SK-N-SH (cell line): ENCODE measurements around the gene VWF. TPM values are rescaled to one million over a fixed set of nuclear protein-coding genes. Genes with fewer than 3 reads are reported as not detected.
"Not testable (repeated sequence)": the region's sequence is repeated elsewhere in the genome, so short reads cannot be mapped to it uniquely, and the experiment has no call there.

Experiments used
- CTCF ChIA-PET: fragments of 300-600, 350-600 bp; formaldehyde crosslinking; extraction: SDS; loops from one replicate; lab custom pipeline; 2021; lab: Yijun Ruan, JAX
- POLR2A ChIA-PET: fragments of 350-600 bp; sonication (Branson Sonifier 250); formaldehyde crosslinking; extraction: SDS; loops from one replicate; lab custom pipeline; 2020; ENCODE audit warnings: antibody characterized with exemption, inconsistent platforms; lab: Yijun Ruan, JAX
- DNase-seq: peaks from one replicate; pipeline ENCODE4 v3.0.0; 2012
- H2AFZ ChIP-seq: fragments of 200-600 bp; sonication (generic); 2 replicates; pipeline ENCODE4 v1.8.1; 2016; ENCODE audit warnings: antibody characterized with exemption, mild to moderate bottlenecking, low read depth
- H3F3A ChIP-seq: fragments of 200-600 bp; sonication (generic); replicated peaks from 2 replicates; pipeline ENCODE3; 2016; ENCODE audit warnings: antibody characterized with exemption, mild to moderate bottlenecking; ENCODE audit not compliant: insufficient read depth
- H3K27ac ChIP-seq, 2 experiments: fragments of 200-500 bp in 1 of 2; fragments of 200-600 bp in 1 of 2; sonication (Bioruptor generic) in 1 of 2; sonication (generic), shearing (Covaris generic) in 1 of 2; 2 replicates each; pipeline versions ENCODE4 v1.5.1 to v1.6.1; 2014 to 2016; ENCODE audit warnings: low read depth in 2 of 2, inconsistent platforms in 1 of 2, low read length in 1 of 2, mild to moderate bottlenecking in 1 of 2, mixed read lengths in 1 of 2
- H3K27me3 ChIP-seq: fragments of 200-600 bp; sonication (generic), shearing (Covaris generic); 2 replicates; pipeline ENCODE4 v1.6.1; 2016; ENCODE audit warnings: mixed run types; ENCODE audit not compliant: insufficient read depth
- H3K36me3 ChIP-seq, 2 experiments: fragments of 200-500 bp in 1 of 2; fragments of 200-600 bp in 1 of 2; sonication (Bioruptor generic) in 1 of 2; sonication (generic) in 1 of 2; replicated peaks in 1 of 2; 2 replicates each; pipeline versions ENCODE3 to v1.5.1; 2014 to 2016; ENCODE audit warnings: low read length in 1 of 2, mild to moderate bottlenecking in 1 of 2; ENCODE audit not compliant: insufficient read depth in 2 of 2, control insufficient read depth in 1 of 2
- H3K4me1 ChIP-seq, 2 experiments: fragments of 200-500 bp in 1 of 2; fragments of 200-600 bp in 1 of 2; sonication (Bioruptor generic) in 1 of 2; sonication (generic), shearing (Covaris generic) in 1 of 2; 2 replicates each; pipeline versions ENCODE4 v1.5.1 to v1.6.1; 2014 to 2016; ENCODE audit warnings: low read depth in 1 of 2, low read length in 1 of 2, mixed run types in 1 of 2; ENCODE audit not compliant: insufficient read depth in 2 of 2, control insufficient read depth in 1 of 2
- H3K4me2 ChIP-seq: fragments of 200-600 bp; sonication (generic), shearing (Covaris generic); 2 replicates; pipeline ENCODE4 v1.6.1; 2017; ENCODE audit warnings: mixed run types
- H3K4me3 ChIP-seq, 2 experiments: fragments of 200-500 bp in 1 of 2; fragments of 200-600 bp in 1 of 2; sonication (Bioruptor generic) in 1 of 2; sonication (generic), shearing (Covaris generic) in 1 of 2; 2 replicates each; pipeline versions ENCODE4 v1.5.1 to v1.8.1; 2014 to 2016; ENCODE audit warnings: low read depth in 2 of 2, inconsistent platforms in 1 of 2, low read length in 1 of 2, mild to moderate bottlenecking in 1 of 2, mixed read lengths in 1 of 2, moderate library complexity in 1 of 2
- H3K79me2 ChIP-seq: fragments of 200-600 bp; sonication (generic); 2 replicates; pipeline ENCODE4 v1.8.1; 2017; ENCODE audit warnings: mild to moderate bottlenecking; ENCODE audit not compliant: insufficient read depth
- H3K9ac ChIP-seq: fragments of 200-600 bp; sonication (generic); 2 replicates; pipeline ENCODE4 v1.6.1; 2017; ENCODE audit warnings: mixed run types
- H3K9me2 ChIP-seq: fragments of 200-600 bp; sonication (generic); 2 replicates; pipeline ENCODE4 v1.6.1; 2017; ENCODE audit warnings: mixed run types
- H3K9me3 ChIP-seq: fragments of 200-600 bp; sonication (generic); 2 replicates; pipeline ENCODE4 v1.6.1; 2017; ENCODE audit warnings: mixed run types, mild to moderate bottlenecking, moderate library complexity
- H4K20me1 ChIP-seq: fragments of 200-600 bp; sonication (generic); 2 replicates; pipeline ENCODE4 v1.6.1; 2017; ENCODE audit warnings: mild to moderate bottlenecking, mixed run types; ENCODE audit not compliant: insufficient read depth
- EP300 ChIP-seq, 2 experiments: IDR thresholded peaks; 2 replicates each; pipeline versions ENCODE4 v1.4.0 to v1.6.1; 2012; ENCODE audit warnings: borderline replicate concordance in 1 of 2, low read depth in 1 of 2, low read length in 1 of 2
- FOXJ3 ChIP-seq: sonication (generic); formaldehyde crosslinking; IDR thresholded peaks from 2 replicates; pipeline ENCODE4 v1.5.1; 2020; ENCODE audit warnings: mild to moderate bottlenecking, missing genetic modification reagents
- JUND ChIP-seq: IDR thresholded peaks from 2 replicates; pipeline ENCODE4 v1.4.0; 2012
- MEF2A ChIP-seq: IDR thresholded peaks from 2 replicates; pipeline ENCODE4 v1.4.0; 2012; ENCODE audit warnings: low read depth, borderline replicate concordance
- NFIC ChIP-seq: IDR thresholded peaks from 2 replicates; pipeline ENCODE4 v1.4.0; 2012; ENCODE audit warnings: borderline replicate concordance
- NRF1 ChIP-seq: IDR thresholded peaks from 2 replicates; pipeline ENCODE4 v1.6.1; 2012; ENCODE audit warnings: low read depth, mild to moderate bottlenecking, low read length
- PBX3 ChIP-seq: IDR thresholded peaks from 2 replicates; pipeline ENCODE4; 2012
- RAD21 ChIP-seq: IDR thresholded peaks from 2 replicates; pipeline ENCODE4 v1.6.1; 2012; ENCODE audit warnings: mild to moderate bottlenecking, low read length
- SIN3A ChIP-seq: IDR thresholded peaks from 2 replicates; pipeline ENCODE4 v1.6.1; 2012; ENCODE audit warnings: low read depth, mild to moderate bottlenecking, low read length, moderate library complexity, borderline replicate concordance
- SMC3 ChIP-seq: IDR thresholded peaks from 2 replicates; pipeline ENCODE4 v1.6.1; 2012; ENCODE audit warnings: low read depth, low read length, improper control_type of control experiment
- TAF1 ChIP-seq: IDR thresholded peaks from 2 replicates; pipeline ENCODE4 v1.6.1; 2012; ENCODE audit warnings: low read depth, mild to moderate bottlenecking, low read length, moderate library complexity, borderline replicate concordance
- TCF12 ChIP-seq: IDR thresholded peaks from 2 replicates; pipeline ENCODE4 v1.4.0; 2012
- TEAD4 ChIP-seq: IDR thresholded peaks from 2 replicates; pipeline ENCODE4 v1.4.0; 2012; ENCODE audit warnings: mild to moderate bottlenecking, borderline replicate concordance; ENCODE audit not compliant: insufficient read depth
- USF2 ChIP-seq: fragments of 150-350 bp; IDR thresholded peaks from 2 replicates; pipeline ENCODE4 v1.6.1; 2017; ENCODE audit warnings: antibody characterized with exemption, low read length, low read depth, borderline replicate concordance
- WGBS: methylation state at CpG from one replicate; pipeline ENCODE4 v1.1.6; 2017; ENCODE audit warnings: low lambda C conversion rate; 5-methylcytosine and 5-hydroxymethylcytosine counted together
- polyA plus RNA-seq, 3 experiments: library from polyadenylated mRNA; depleted of rRNA; stranded (reverse); fragments of >200 nt; gene quantifications; 2 replicates each; pipeline ENCODE4 v1.2.3, GENCODE V29; 2012

VWF gene
- polyA plus RNA-seq, 1 of the 3 experiments (the other 2 are of a cell fraction) = 0.12 TPM

GRCh38 chr12:6104027-6104426, 20.4 kb downstream of the VWF start:
- peak overlapping the region in 1 of 2 experiments; percentile 7; a peak in 2 of 4 replicates for H3K27ac ChIP-seq

GRCh38 chr12:6102021-6102420, 22.4 kb downstream of the VWF start:
- 96% methylated on average over 5 of the region's 5 CpGs for WGBS
- H3K4me3 ChIP-seq, H3K36me3 ChIP-seq, H3K27me3 ChIP-seq, CTCF ChIA-PET, H3K9ac ChIP-seq, H2AFZ ChIP-seq, H3K27ac ChIP-seq, H3K4me1 ChIP-seq, DNase-seq, H3K4me2 ChIP-seq, H3K9me2 ChIP-seq, H3F3A ChIP-seq, H3K79me2 ChIP-seq, H3K9me3 ChIP-seq, H4K20me1 ChIP-seq: not testable (repeated sequence)
- POLR2A ChIA-PET = interaction anchor here (0.7 kb wide), 1 partner anchor 421 kb away, joined by 3 read pairs; no protein-coding TSS in a partner anchor

More at GRCh38 chr12:6104027-6104426, 20.4 kb downstream of the VWF start:
- Histone ChIP-seq H3K4me1 (no peaks in the 10 kb centered on the region), H3K27me3 (no peaks in the 10 kb centered on the region), H3K9ac (no peak overlapping the region), H3K9me2 (no peaks in the 10 kb centered on the region), H3K9me3 (no peaks in the 10 kb centered on the region), H3K79me2 (no peaks in the 10 kb centered on the region), H4K20me1 (no peaks in the 10 kb centered on the region), H2AFZ (no peak overlapping the region), H3K36me3 (no peaks in the 10 kb centered on the region), H3K4me2 (no peak overlapping the region), H3K4me3 (no peak overlapping the region), H3F3A (peaks cover 9% of the 10 kb centered on the region)
- no peak for DNase-seq
- ChIA-PET POLR2A (no interaction called here), CTCF (no interaction called here)
- 68% methylated on average over 3 of the region's 3 CpGs for WGBS
- TF ChIP-seq NRF1 = no peak
- TF ChIP-seq JUND = 0 out of 2 replicates have a peak, but pooled peaks have one; percentile 7
- no peak for TF ChIP-seq MEF2A
- no peak for TF ChIP-seq FOXJ3 (CRISPR knock-in tag)
- TF ChIP-seq PBX3 = peak; percentile 54; the same call in 1 of the 2 replicates
- TF ChIP-seq RAD21 = no peak
- no peak for TF ChIP-seq SMC3
- no peak for TF ChIP-seq NFIC
- TF ChIP-seq USF2 = no peak
- peak; percentile 55 for TF ChIP-seq TCF12
- TF ChIP-seq TEAD4 = no peak

- H4K20me1 ChIP-seq = no peaks in the 10 kb centered on the region
- 17% methylated on average over 2 of the region's 2 CpGs for WGBS
- CTCF ChIA-PET = no interaction called here
- no peak overlapping the region for H2AFZ ChIP-seq
- peaks cover 0 to 8% of the 10 kb centered on the region in 2 experiments; a peak in 2 of 4 replicates for H3K4me1 ChIP-seq
- no peaks in the 10 kb centered on the region for H3K36me3 ChIP-seq
- H3K4me2 ChIP-seq = no peak overlapping the region
- H3K4me3 ChIP-seq = no peak overlapping the region
- H3K9me3 ChIP-seq = no peaks in the 10 kb centered on the region
- no peak overlapping the region for H3K9ac ChIP-seq
- DNase-seq = no peak
- POLR2A ChIA-PET = no interaction called here
- no peaks in the 10 kb centered on the region for H3K79me2 ChIP-seq
- H3K9me2 ChIP-seq = no peaks in the 10 kb centered on the region
- no peaks in the 10 kb centered on the region for H3K27me3 ChIP-seq
- H3F3A ChIP-seq = peaks cover 14% of the 10 kb centered on the region
- H3K27ac ChIP-seq = no peak overlapping the region
- TF ChIP-seq SIN3A (no peak), TEAD4 (no peak), RAD21 (no peak), TAF1 (no peak), EP300 (IDR thresholded peaks at IDR 0.05; ENCODE audit: borderline replicate concordance in 1 of 2, low read depth in 1 of 2, low read length in 1 of 2) (no peak)
These were observed 25.2 kb downstream of the VWF start for GRCh38 chr12:6099316-6099715.
